Transverse colon (tissue), 4 donors: ENCODE data around the gene SLC24A3. TPM values are rescaled to one million over a fixed set of nuclear protein-coding genes. Genes with fewer than 3 reads are reported as not detected.

ENCODE experiments used
- DNase-seq: peaks from one replicate; pipeline ENCODE4 v3.0.0-alpha.2; 2019
- H3K27ac ChIP-seq, 4 donors: fragments of 200-600 bp; sonication (generic); 2 replicates each; pipeline ENCODE4 v1.5.1; 2016 to 2018; ENCODE audit warnings: inconsistent platforms in 4 of 4
- H3K27me3 ChIP-seq: fragments of 200-600 bp; sonication (generic); 2 replicates; pipeline ENCODE4 v1.5.1; 2017; ENCODE audit warnings: inconsistent platforms
- H3K36me3 ChIP-seq, 4 donors: fragments of 200-600 bp; sonication (generic); 2 replicates each; pipeline ENCODE4 v1.5.1; 2017 to 2019; ENCODE audit warnings: inconsistent platforms in 4 of 4
- H3K4me1 ChIP-seq, 4 donors: fragments of 200-600 bp; sonication (generic); 2 replicates each; pipeline ENCODE4 v1.5.1; 2017 to 2020; ENCODE audit warnings: inconsistent platforms in 4 of 4
- H3K4me3 ChIP-seq, 4 donors: fragments of 200-600 bp; sonication (generic); 1 replicate in 1 of 4; 2 replicates in 3 of 4; pipeline versions ENCODE4 v1.5.1 to v1.6.1; 2017 to 2019; ENCODE audit warnings: inconsistent platforms in 4 of 4
- H3K9me3 ChIP-seq, 2 donors: fragments of 200-600 bp; sonication (generic); 2 replicates each; pipeline ENCODE4 v1.5.1; 2017 to 2019; ENCODE audit warnings: inconsistent platforms in 2 of 2
- CTCF ChIP-seq, 5 experiments: fragments of 200-600 bp in 3 of 5; fragments of 450-650 bp in 2 of 5; sonication (generic) in 3 of 5; IDR thresholded peaks; 1 replicate in 2 of 5; 2 replicates in 3 of 5; pipeline ENCODE4 v1.5.1; 2016 to 2017; ENCODE audit warnings: antibody characterized with exemption in 5 of 5, inconsistent platforms in 3 of 5, mild to moderate bottlenecking in 2 of 5, moderate library complexity in 1 of 5
- EP300 ChIP-seq: sonication (generic); formaldehyde crosslinking; IDR thresholded peaks from one replicate; pipeline ENCODE4 v1.6.1; 2017; ENCODE audit warnings: antibody characterized with exemption, low read depth
- POLR2A ChIP-seq: fragments of 450-650 bp; IDR thresholded peaks from one replicate; pipeline ENCODE4 v1.6.1; 2016; ENCODE audit warnings: antibody characterized with exemption, mild to moderate bottlenecking, moderate library complexity
- POLR2AphosphoS5 ChIP-seq, 3 donors: sonication (generic); formaldehyde crosslinking; IDR thresholded peaks; one replicate each; pipeline ENCODE4 v1.6.1; 2016; ENCODE audit warnings: antibody characterized with exemption in 3 of 3
- WGBS, 2 donors: methylation state at CpG; one replicate each; pipeline ENCODE4 v1.1.5; 2018; ENCODE audit warnings: low coverage in 1 of 2; 5-methylcytosine and 5-hydroxymethylcytosine counted together
- in situ Hi-C, 4 donors: fragments of 200-750 bp; cut with MboI; loops; one replicate each; pipeline versions ENCODE4 v1.15.0 to v1.15.1; 2017; ENCODE audit warnings: low sequenced_read_pairs in 3 of 4, low pct_ligation_motif_present in 1 of 4, low pct_unique_long_range_greater_than_20kb in 1 of 4
- intact Hi-C: fragments of 100-400 bp; cut with DNase I; formaldehyde crosslinking; loops from one replicate; pipeline ENCODE4 v1.15.1; 2023; ENCODE audit warnings: low total_unique reads
- total RNA-seq, 4 donors: library from RNA; depleted of rRNA; stranded (reverse); fragments of >200 nt; gene quantifications; one replicate each; pipeline ENCODE4 v1.1.0, GENCODE V29; 2016

The SLC24A3 gene
- total RNA-seq, 4 donors from 2014 or later = 4.4 to 6.7 (median 4.6) TPM

- TF ChIP-seq EP300 (no peak), POLR2A (no peak), POLR2AphosphoS5 (IDR thresholded peaks at IDR 0.05) (no peak), CTCF (IDR thresholded peaks at IDR 0.05) (no peak)
- intact Hi-C loops (no loop called here), in situ Hi-C loops (loop anchor here in 1 of 4 donors (25.0 kb wide), 1 partner anchor 441 kb away; the partner anchor contains the start of gene SLC24A3)
- no peak for DNase-seq
- Histone ChIP-seq H3K4me3 (no peak overlapping the region), H3K27me3 (no peaks in the 10 kb centered on the region), H3K9me3 (no peaks in the 10 kb centered on the region), H3K36me3 (no peaks in the 10 kb centered on the region), H3K27ac (no peak overlapping the region), H3K4me1 (no peaks in the 10 kb centered on the region)
- 67 to 88% methylated on average over 1 to 5 of the region's 6 CpGs for WGBS, 2 donors
Observed at GRCh38 chr20:19653327-19653726, 440.9 kb downstream of the SLC24A3 start.

GRCh38 chr20:19654921-19655320 is 442.5 kb downstream of the SLC24A3 start:
- Histone ChIP-seq H3K4me1 (no peaks in the 10 kb centered on the region), H3K4me3 (no peak overlapping the region), H3K9me3 (no peaks in the 10 kb centered on the region), H3K27me3 (no peaks in the 10 kb centered on the region), H3K27ac (no peak overlapping the region), H3K36me3 (no peaks in the 10 kb centered on the region)
- 93 to 94% methylated on average over 2 to 8 of the region's 8 CpGs for WGBS, 2 donors
- no peak for DNase-seq
- in situ Hi-C loops = loop anchor here in 1 of 4 donors (25.0 kb wide), 1 partner anchor 443 kb away; the partner anchor contains the start of gene SLC24A3
- TF ChIP-seq EP300 (no peak), CTCF (IDR thresholded peaks at IDR 0.05) (no peak), POLR2A (no peak), POLR2AphosphoS5 (IDR thresholded peaks at IDR 0.05) (no peak)
- intact Hi-C loops = no loop called here

GRCh38 chr20:19658137-19658536 is 445.7 kb downstream of the SLC24A3 start:
- H3K4me3 ChIP-seq = no peak overlapping the region
- in situ Hi-C loops = loop anchor here in 1 of 4 donors (25.0 kb wide), 1 partner anchor 446 kb away; the partner anchor contains the start of gene SLC24A3
- no peaks in the 10 kb centered on the region for H3K4me1 ChIP-seq
- H3K27ac ChIP-seq = no peak overlapping the region
- no peaks in the 10 kb centered on the region for H3K36me3 ChIP-seq
- peak; percentile 55 for DNase-seq
- intact Hi-C loops = no loop called here
- no peaks in the 10 kb centered on the region for H3K9me3 ChIP-seq
- WGBS, 2 donors = 72 to 81% methylated on average over 8 to 15 of the region's 15 CpGs
- H3K27me3 ChIP-seq = no peaks in the 10 kb centered on the region
- TF ChIP-seq POLR2AphosphoS5 (IDR thresholded peaks at IDR 0.05) (no peak), EP300 (no peak), CTCF (IDR thresholded peaks at IDR 0.05) (no peak), POLR2A (no peak)

GRCh38 chr20:19659448-19659847 is 447.0 kb downstream of the SLC24A3 start:
- 55 to 66% methylated on average over 4 to 7 of the region's 7 CpGs for WGBS, 2 donors
- in situ Hi-C loops (loop anchor here in 1 of 4 donors (25.0 kb wide), 1 partner anchor 447 kb away; the partner anchor contains the start of gene SLC24A3), intact Hi-C loops (no loop called here)
- TF ChIP-seq POLR2A (no peak), POLR2AphosphoS5 (IDR thresholded peaks at IDR 0.05) (no peak), CTCF (IDR thresholded peaks at IDR 0.05) (no peak), EP300 (no peak)
- Histone ChIP-seq H3K27me3 (no peaks in the 10 kb centered on the region), H3K4me1 (no peaks in the 10 kb centered on the region), H3K9me3 (no peaks in the 10 kb centered on the region), H3K36me3 (no peaks in the 10 kb centered on the region), H3K4me3 (no peak overlapping the region), H3K27ac (no peak overlapping the region)
- no peak for DNase-seq
